MM.1S (cell line): ENCODE data around the gene KIRREL3.

Experiments
- CTCF ChIP-seq: fragments of 300-600 bp; sonication (generic); IDR thresholded peaks from 2 replicates; pipeline ENCODE4 v1.5.1; 2016; ENCODE audit warnings: antibody characterized with exemption, low read length, mixed read lengths
- EZH2 ChIP-seq: fragments of 300-600 bp; sonication (generic); optimal IDR thresholded peaks from 2 replicates; pipeline ENCODE3; 2017; ENCODE audit warnings: low read depth, mild to moderate bottlenecking, antibody characterized with exemption, low read length, mixed read lengths
- EZH2phosphoT487 ChIP-seq: fragments of 300-600 bp; sonication (generic); IDR thresholded peaks from 2 replicates; pipeline ENCODE4 v1.6.1; 2018; ENCODE audit warnings: antibody characterized with exemption, low read length

- no peak for TF ChIP-seq CTCF
- no peak for TF ChIP-seq EZH2
- no peak for TF ChIP-seq EZH2phosphoT487
These were observed 568.0 kb downstream of the KIRREL3 start for GRCh38 chr11:126432525-126432924.
